Activated effector memory CD4-positive, alpha-beta T cell treated with anti-CD3 and anti-CD28 coated beads, Interleukin-2, amount 50 U/mL, for 16 hours (primary cell): ENCODE measurements around the gene ANKHD1.

ENCODE experiments used
- DNase-seq: peaks from one replicate; pipeline ENCODE4 v3.0.0-alpha.2; 2020

ANKHD1 gene

DNA sequence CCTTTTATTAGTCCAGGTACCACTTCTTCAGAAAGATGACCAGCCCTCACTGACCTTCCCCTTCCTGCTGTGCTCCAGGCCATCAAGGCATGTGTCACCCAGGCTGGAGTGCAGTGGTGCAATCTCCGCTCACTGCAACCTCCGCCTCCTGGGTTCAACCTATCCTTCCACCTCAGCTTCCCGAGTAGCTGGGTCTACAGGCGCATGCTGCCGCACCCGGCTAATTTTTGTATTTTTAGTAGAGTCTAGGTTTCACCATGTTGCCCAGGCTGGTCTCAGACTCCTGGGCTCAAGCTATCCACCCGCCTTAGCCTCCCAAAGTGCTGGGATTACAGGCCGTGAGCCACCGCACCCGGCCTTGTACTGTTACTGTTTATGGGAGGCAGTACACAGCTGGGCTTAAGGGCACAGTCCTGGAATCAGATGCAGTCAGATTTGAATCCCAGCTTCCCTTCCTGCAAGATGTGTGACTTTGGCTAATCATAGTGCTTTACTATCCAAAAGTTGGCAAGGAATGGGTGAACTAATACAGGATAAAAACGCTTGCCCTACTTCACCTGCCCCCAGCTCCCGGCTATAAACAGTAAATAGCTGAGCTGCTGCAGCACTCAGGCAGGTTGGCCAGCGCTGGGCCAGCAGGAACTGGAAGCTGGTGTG, 145.3 kb downstream of the ANKHD1 start:
- no peak for DNase-seq

- peak; percentile 94 for DNase-seq
Measured at GRCh38 chr5:140547508-140548299, 146.1 kb downstream of the ANKHD1 start, which contains the start of gene EIF4EBP3. TSS of gene EIF4EBP3 (plus strand) at chr5:140547662. CDS start at chr5:140547738, 76 bp downstream.

GRCh38 chr5:140548300-140548688, 146.7 kb downstream of the ANKHD1 start:
- no peak for DNase-seq

DNA sequence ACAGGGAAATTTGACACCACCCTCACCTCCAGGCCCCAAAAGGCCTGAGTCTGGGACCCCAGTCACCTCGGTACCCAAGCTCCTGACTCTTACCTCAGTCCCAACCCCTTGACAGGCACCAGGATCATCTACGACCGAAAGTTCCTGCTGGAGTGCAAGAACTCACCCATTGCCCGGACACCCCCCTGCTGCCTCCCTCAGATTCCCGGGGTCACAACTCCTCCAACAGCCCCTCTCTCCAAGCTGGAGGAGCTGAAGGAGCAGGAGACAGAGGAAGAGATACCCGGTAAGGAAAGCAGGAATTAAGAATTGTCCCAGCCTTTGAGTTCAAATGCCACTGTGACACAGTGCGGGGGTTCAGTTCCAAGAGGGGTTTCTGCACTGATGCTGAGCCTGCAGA, 147.2 kb downstream of the ANKHD1 start:
- no peak for DNase-seq

DNA sequence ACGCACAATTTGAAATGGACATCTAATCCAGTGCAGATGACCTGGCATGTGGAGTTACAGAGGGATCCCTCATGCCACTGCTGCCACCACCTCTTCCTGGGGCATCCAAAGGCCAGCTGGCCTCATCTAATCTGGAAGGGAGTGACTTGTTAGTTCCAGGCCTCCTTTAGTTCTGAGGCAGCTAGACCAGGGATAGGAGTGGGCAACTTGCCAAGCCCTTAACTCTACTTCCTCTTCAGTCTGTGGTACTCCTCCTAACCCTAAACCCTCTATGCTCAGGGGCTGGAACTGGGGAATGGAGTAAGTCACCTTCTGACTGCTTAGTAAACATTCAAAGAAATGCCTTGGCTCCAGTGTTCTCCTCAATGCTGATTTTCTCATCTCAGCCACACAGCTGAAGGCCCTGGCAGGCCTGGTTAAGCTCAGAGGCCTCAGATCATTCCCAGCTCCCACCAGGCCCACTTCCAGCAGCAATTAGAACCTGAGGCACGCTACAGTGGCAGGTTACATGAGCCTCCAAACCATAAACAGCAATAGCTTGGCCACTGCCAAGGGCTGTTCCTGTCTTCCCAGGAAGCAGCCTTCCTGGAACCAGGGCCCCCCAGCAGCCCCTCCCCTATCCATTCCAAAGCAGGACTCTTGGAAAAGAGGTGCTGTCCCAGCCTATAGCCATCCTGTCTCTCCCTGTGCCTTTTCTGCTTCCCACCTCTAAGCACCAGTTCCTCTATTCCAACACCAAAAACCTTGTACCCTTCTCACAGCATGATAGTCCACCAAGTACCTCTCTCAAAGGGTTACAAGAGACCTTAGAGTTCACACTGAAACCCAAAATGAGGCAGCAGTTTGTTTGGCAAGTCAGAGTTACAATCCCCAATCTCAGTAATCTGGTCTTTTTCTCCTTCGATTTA, 147.9 kb downstream of the ANKHD1 start:
- DNase-seq: no peak

DNA sequence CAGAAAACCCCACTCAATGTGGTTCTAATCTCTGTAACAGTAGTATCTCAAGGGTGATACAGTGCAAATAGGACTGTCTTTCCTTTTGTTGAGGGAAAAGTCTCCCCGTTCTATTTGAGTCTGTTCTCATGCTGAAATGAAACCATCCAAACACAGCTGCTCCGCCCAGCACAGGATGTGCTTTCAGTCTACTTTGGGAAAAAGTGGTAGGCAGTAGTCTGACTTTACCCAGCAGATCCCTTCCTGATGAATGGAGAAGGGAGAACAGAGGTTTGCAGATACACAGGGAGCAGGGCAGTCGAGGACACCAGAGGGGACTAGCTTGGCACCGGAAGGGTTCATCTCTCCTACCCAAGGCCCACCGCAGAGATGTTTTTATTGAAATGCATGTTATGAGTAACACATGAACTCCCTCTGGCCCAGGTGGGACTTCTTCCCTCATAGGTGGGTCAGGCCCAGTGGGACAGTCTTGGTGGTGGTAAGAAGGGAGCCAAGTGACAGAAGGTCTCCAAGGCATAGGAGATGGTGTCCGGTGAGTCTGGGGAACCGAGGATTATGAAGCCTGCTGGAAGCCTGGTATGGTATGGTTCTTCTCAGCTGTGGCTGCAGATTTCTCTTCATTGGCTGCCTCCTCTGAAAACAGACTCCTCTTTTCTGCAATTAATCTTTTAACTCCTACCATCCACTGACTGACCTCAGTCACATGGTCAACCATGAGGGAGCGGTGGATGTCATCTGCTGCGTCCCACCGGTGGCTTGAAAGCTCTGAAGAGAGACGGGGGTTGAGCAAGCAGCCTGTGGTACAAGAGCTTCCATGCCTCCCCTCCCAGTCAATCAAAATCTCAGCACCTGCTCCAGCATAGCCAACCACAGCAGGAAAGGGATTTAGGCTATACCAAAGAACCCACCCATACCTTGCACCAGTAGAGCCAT, 148.8 kb downstream of the ANKHD1 start:
- DNase-seq: no peak

DNA sequence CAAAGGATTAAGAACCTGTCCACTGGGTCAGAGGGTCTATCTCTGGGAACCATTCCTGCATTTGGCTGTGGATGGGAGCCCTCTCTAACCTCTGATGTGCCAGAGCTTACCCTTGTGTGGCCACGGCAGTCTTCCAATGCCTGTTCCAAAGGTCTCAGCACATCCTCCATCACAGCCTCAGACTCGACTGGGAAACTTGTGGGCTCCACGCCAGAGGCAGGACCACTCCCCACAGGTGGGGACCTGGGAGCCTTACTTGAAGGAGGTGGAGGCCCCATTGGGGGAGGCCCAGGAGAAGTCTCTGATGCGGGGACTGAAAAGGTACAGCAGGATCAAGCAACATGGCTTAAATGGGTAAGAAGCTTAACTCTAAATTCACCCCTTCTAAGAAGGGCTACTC, 150.2 kb downstream of the ANKHD1 start:
- DNase-seq: no peak

DNA sequence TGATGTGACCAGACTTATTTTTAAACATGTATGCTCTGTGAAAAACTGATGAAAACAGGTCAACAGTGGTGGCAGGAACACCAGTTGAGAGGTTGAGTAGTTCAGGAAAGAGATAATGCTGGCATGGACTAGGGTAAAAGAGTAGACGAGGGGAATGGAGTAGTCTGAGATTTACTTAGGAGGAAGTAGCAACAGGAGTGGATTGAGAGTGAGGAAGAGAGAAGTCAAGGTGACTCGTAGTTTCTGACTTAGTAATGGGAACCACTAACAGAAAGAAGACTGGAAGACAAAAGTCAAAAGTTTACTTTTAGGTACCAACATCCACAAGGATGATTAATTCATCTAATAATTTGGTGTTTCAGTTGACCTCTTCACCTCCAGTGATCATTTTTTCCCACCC, 152.0 kb downstream of the ANKHD1 start:
- DNase-seq: no peak

DNA sequence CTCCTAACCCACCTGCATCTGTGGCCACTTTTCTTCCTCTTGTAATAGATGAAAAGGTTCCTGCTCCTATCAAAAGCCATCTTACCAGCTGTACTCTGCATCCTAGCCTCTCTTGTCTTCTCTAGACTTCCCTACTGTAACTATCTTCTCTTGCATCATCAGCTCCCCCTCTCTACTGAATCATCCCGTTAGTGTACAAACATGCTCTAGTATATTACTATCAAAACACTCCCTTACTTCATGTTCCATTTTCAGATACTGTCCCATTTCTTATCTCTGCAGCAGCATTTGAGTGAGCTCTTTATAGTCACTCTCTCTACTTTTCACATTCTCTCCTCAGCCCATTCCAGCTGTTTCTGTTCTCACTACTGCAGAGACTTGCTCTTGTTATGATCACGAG, 152.8 kb downstream of the ANKHD1 start:
- no peak for DNase-seq

- DNase-seq: no peak
Measured at GRCh38 chr5:140555747-140556312, 154.2 kb downstream of the ANKHD1 start.

GRCh38 chr5:140556438-140556837, 154.8 kb downstream of the ANKHD1 start:
- DNase-seq: no peak

GRCh38 chr5:140557136-140557805, 155.6 kb downstream of the ANKHD1 start, which contains the start of gene SRA1:
TSS of gene SRA1 (minus strand) at chr5:140557473. CDS start at chr5:140557452, 21 bp downstream.
- peak; percentile 96 for DNase-seq

- no peak for DNase-seq
Measured at GRCh38 chr5:140557965-140558364, 156.3 kb downstream of the ANKHD1 start.

DNA sequence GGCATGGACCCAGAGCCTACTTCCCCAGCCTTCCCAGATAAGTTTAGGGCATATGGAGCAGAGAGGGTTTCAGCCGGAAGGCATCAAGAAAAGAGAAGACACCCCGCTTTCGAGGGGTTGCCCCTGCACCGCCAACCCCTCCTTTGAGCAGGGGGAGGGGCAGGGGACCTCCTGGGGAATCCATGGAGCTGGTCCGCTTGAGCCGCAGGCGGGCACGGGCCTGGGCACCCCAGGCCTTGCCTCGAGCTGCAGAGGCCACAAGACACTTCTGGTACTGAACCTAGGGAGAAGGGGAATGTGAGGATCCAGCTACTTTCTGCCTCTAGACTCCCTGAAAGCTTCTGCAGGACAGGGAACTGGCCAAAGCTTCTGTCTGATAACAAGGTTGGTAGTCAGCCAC, 156.9 kb downstream of the ANKHD1 start:
- DNase-seq: no peak

DNA sequence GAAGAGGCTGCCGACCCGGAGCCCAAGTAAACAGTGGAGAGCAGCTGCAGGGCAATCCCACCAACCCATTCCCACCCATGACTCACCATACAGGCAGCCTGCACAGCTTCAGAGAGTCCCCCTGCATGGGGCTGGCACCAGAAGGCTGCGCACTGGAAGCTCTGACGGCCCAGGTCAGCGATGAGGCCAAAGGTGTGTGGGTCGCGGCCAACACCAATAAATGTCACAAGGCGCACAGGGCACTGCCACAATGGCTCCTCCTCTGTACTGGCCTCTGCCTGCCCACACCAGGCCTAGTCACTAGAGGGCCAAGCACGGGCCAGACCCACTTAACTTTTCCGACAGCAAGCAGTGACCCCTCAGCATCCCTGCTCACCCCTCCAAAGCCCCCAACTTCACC, 158.6 kb downstream of the ANKHD1 start:
- DNase-seq: no peak

DNA sequence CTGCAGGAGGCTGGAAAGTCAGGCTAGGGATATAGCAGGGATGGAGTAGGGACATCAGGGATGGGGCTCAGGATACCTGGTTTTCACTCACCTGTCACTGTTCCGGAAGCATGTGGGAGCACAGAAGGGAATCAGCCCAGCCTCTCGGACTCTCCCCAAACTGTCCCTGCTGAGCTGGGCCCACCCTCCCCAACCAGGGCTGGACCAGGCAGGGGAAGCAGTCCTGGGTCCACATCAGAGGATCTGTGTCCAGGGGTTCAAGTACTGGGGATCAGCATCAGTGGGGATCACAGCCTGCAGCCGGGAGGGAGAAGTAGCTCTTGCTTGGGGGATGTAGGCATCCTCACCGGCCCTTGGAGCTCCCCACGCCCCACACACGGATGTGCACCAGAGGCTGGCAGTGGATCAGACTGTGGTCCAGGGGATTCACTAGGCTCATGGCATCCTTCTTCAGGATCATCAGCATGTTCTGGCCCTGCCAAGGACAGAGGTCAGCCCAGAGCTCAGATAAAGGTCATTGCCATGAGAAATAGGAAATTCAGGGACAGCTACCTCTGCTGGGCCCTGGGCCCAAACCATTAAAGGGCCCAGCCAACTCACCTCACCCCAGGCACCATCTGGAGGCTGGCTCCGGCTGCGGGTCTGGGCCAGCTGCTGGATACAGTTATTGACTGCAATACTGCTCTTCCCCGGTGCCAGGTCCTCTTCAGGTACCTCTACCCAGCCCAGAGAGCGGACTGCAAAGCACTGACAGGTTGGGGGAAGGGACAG, 160.3 kb downstream of the ANKHD1 start:
- no peak for DNase-seq

GRCh38 chr5:140563596-140563995, 162.0 kb downstream of the ANKHD1 start:
- no peak for DNase-seq

DNA sequence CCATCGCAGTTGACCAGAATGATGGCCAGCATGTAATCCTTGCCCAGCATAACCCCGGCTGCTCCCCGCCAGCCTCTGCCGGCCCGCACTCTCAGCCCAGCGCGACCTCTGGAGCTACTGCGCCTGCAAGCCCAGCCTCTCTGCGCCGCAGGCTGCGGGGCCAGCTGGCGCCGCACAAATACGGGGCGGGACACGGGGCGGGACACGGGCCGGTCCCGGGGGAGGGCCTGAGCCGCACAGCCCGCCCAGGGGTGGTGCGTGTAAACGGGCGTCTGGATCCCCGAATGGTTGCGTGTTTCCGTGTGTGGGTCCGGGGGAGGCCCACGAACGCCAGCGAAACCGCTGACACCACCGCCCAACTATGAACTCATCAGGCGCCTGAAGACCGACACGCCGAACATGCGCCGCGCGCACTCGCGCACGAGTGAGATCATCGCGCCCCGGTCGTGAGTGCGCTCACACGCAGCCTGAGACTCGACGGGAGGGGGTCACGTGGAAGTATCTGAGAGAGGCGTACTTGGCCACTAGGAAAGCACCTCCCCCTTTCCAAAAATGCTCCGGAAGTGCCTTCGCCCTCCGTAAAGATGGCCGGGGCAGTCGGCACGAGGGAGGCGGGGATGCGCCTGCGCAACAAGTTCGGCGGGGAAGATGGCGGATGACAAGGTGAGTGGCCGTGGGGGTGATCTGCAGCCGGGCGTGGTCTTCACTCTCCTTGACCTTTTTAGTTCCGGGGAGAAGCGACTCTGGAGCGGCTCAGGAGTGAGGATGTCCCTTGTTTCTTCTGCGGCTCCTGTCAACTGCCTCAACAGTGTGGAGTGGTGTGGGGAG, 162.8 kb downstream of the ANKHD1 start, which contains the start of the genes APBB3 and SLC35A4:
Gene APBB3, minus strand, starts transcription at position 403 of the 828 bp plus-strand sequence. Its CDS starts 353 bp downstream, at position 50.
Gene SLC35A4, plus strand, starts transcription at position 633 of the 828 bp plus-strand sequence. CDS start 2,342 bp downstream, outside the sequence.
- DNase-seq: peak; percentile 99
